Panc1 (cell line): ENCODE results near the gene LCE3A. TPM values are rescaled to one million over a fixed set of nuclear protein-coding genes. Genes with fewer than 3 reads are reported as not detected.

Experiments
- ATAC-seq: fragments of 200-7000 bp; cut with Tn5 transposase; 2 replicates; pipeline ENCODE4 v1.9.1; 2020; ENCODE audit warnings: mild to moderate bottlenecking, moderate library complexity
- BruUV-seq: library from RNA; stranded (reverse); fragments of 400-500 nt; replicated peaks from 2 replicates; lab custom pipeline; 2021; lab: Mats Ljungman, UMichigan
- CTCF ChIA-PET: fragments of 300-600 bp; sonication (Branson Sonifier 250); formaldehyde crosslinking; loops from one replicate; lab custom pipeline; 2022; ENCODE audit warnings: antibody characterized with exemption; lab: Charles Lee
- POLR2A ChIA-PET: fragments of 300-600 bp; sonication (Branson Sonifier 250); formaldehyde crosslinking; loops from one replicate; lab custom pipeline; 2022; ENCODE audit warnings: antibody characterized with exemption; lab: Charles Lee
- DNase-seq: peaks from one replicate; pipeline ENCODE4 v3.0.0-alpha.2; 2010; ENCODE audit warnings: low read depth, low spot score
- H3K27ac ChIP-seq: 2 replicates; pipeline ENCODE4 v1.5.1; 2011; ENCODE audit warnings: mild to moderate bottlenecking, low read length, inconsistent platforms
- H3K27me3 ChIP-seq: fragments of 200-500 bp; sonication (Bioruptor generic); 2 replicates; pipeline ENCODE4 v1.6.0; 2014; ENCODE audit warnings: low read length, inconsistent platforms; ENCODE audit not compliant: control insufficient read depth, insufficient read depth
- H3K36me3 ChIP-seq: fragments of 200-500 bp; sonication (Bioruptor generic); 2 replicates; pipeline ENCODE4 v1.5.1; 2014; ENCODE audit warnings: inconsistent platforms, mild to moderate bottlenecking, low read length, moderate library complexity; ENCODE audit not compliant: control insufficient read depth, insufficient read depth
- H3K4me1 ChIP-seq: 2 replicates; pipeline ENCODE4 v1.5.1; 2011; ENCODE audit warnings: inconsistent platforms, mild to moderate bottlenecking, low read length, moderate library complexity; ENCODE audit not compliant: control insufficient read depth, insufficient read depth
- H3K4me3 ChIP-seq, 2 experiments: 2 replicates each; pipeline ENCODE4 v1.5.1; 2011 to 2012; ENCODE audit warnings: low read depth in 2 of 2, low read length in 2 of 2, mild to moderate bottlenecking in 2 of 2, inconsistent platforms in 1 of 2, moderate library complexity in 1 of 2
- H3K9me3 ChIP-seq: fragments of 200-500 bp; sonication (Bioruptor generic); 2 replicates; pipeline ENCODE4 v1.5.1; 2014; ENCODE audit warnings: low read depth, mild to moderate bottlenecking, inconsistent platforms, low read length, moderate library complexity; ENCODE audit not compliant: control insufficient read depth, insufficient read depth
- CTCF ChIP-seq: fragments of 450-650 bp; IDR thresholded peaks from 2 replicates; pipeline ENCODE4 v1.5.1; 2017; ENCODE audit warnings: mild to moderate bottlenecking
- POLR2AphosphoS5 ChIP-seq: IDR thresholded peaks from 2 replicates; pipeline ENCODE4 v1.6.1; 2012; ENCODE audit warnings: mild to moderate bottlenecking, low read depth, low read length, moderate library complexity
- REST ChIP-seq, 2 experiments: IDR thresholded peaks; 2 replicates each; pipeline ENCODE4 v1.6.1; 2011 to 2012; ENCODE audit warnings: low read depth in 2 of 2, control low read depth in 1 of 2, low read length in 1 of 2, mild to moderate bottlenecking in 1 of 2, moderate library complexity in 1 of 2; ENCODE audit not compliant: insufficient read depth in 1 of 2
- SIN3A ChIP-seq: IDR thresholded peaks from 2 replicates; pipeline ENCODE4 v1.6.1; 2012; ENCODE audit warnings: low read depth, mild to moderate bottlenecking, low read length, moderate library complexity, borderline replicate concordance; ENCODE audit not compliant: insufficient read depth
- TCF7L2 ChIP-seq: IDR thresholded peaks from 2 replicates; pipeline ENCODE4 v1.6.1; 2011; ENCODE audit warnings: mild to moderate bottlenecking, low read depth, low read length, inconsistent platforms
- in situ Hi-C: cut with HindIII; loops from 2 replicates; pipeline ENCODE4 v1.10.0; 2016; ENCODE audit warnings: low sequenced_read_pairs, low pct_unique_long_range_greater_than_20kb
- intact Hi-C: fragments of 100-400 bp; cut with micrococcal nuclease; formaldehyde crosslinking; loops from one replicate; pipeline ENCODE4 v1.10.0; 2022; ENCODE audit not compliant: unreplicated experiment
- total RNA-seq: library from RNA; stranded (reverse); gene quantifications from one replicate; pipeline ENCODE4 v1.2.1, GENCODE V29; 2021; ENCODE audit not compliant: unreplicated experiment

The LCE3A gene
- total RNA-seq, 1 experiment from 2014 or later = not detected

- no peak for TF ChIP-seq POLR2AphosphoS5
- no peak for TF ChIP-seq CTCF
- TF ChIP-seq TCF7L2 = no peak
- no peak for TF ChIP-seq REST (IDR thresholded peaks at IDR 0.05; ENCODE audit: insufficient read depth in 1 of 2, low read depth in 2 of 2, low read length in 1 of 2)
- TF ChIP-seq SIN3A = no peak
- no TSS peak for BruUV-seq
- CTCF ChIA-PET = no interaction called here
- ATAC-seq (no peak), DNase-seq (no peak)
- Histone ChIP-seq H3K36me3 (no peaks in the 10 kb centered on the region), H3K9me3 (no peaks in the 10 kb centered on the region), H3K4me3 (no peak overlapping the region), H3K4me1 (no peaks in the 10 kb centered on the region), H3K27me3 (no peaks in the 10 kb centered on the region), H3K27ac (no peak overlapping the region)
- in situ Hi-C loops (no loop called here), intact Hi-C loops (no loop called here)
- POLR2A ChIA-PET = no interaction called here
Observed at GRCh38 chr1:152640351-152640750, 17.4 kb upstream of the LCE3A start.

- Histone ChIP-seq H3K36me3 (no peaks in the 10 kb centered on the region), H3K27ac (no peak overlapping the region), H3K9me3 (no peaks in the 10 kb centered on the region), H3K4me1 (no peaks in the 10 kb centered on the region), H3K27me3 (no peaks in the 10 kb centered on the region), H3K4me3 (no peak overlapping the region)
- ATAC-seq = no peak
- DNase-seq = no peak
- TF ChIP-seq REST (IDR thresholded peaks at IDR 0.05; ENCODE audit: insufficient read depth in 1 of 2, low read depth in 2 of 2, low read length in 1 of 2) (no peak), POLR2AphosphoS5 (no peak), SIN3A (no peak), TCF7L2 (no peak), CTCF (no peak)
- in situ Hi-C loops (no loop called here), intact Hi-C loops (no loop called here)
- CTCF ChIA-PET = no interaction called here
- no TSS peak for BruUV-seq
- POLR2A ChIA-PET = no interaction called here
Observed at GRCh38 chr1:152630596-152630995, 7.7 kb upstream of the LCE3A start.
